GM18498 (cell line): ENCODE measurements around the gene NMU.
"Not testable (repeated sequence)": the region's sequence is repeated elsewhere in the genome, so short reads cannot be mapped to it uniquely, and the experiment has no call there.

Experiments used
- ATAC-seq: cut with Tn5 transposase; IDR thresholded peaks from one replicate; pipeline ENCODE4 v1.9.1; 2021; ENCODE audit warnings: mild to moderate bottlenecking, moderate library complexity; ENCODE audit not compliant: unreplicated experiment

NMU gene

DNA sequence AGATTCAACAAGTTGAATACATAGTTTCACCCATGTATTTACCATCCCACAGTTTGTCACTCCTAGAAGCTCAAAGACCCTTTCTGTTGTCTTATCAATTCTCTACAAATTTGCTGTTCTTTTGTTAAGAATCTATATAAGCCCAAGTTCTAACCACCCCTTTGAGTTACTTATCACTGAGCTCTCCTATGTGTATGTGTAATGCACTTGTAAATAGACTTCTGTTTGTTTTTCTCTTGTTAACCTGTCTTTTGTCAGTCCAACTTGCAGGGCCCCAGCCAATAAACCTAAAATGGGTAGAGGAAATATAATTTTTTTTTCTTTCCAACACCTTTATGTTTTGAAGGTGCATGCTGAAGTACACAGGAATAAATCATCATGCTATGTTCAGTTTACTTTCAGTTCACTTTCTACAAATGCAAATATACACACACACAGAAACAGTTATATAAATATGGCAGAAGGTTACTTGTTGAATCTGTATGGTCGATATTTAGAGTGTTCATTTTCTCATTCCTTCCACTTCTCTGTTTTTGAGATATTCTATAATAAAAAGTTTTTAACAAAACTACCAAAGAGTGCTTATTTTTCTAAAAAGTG is 67.1 kb downstream of the NMU start:
- peak; percentile 82 for ATAC-seq

GRCh38 chr4:55561889-55562288 is 74.2 kb downstream of the NMU start:
- ATAC-seq = peak; percentile 100

DNA sequence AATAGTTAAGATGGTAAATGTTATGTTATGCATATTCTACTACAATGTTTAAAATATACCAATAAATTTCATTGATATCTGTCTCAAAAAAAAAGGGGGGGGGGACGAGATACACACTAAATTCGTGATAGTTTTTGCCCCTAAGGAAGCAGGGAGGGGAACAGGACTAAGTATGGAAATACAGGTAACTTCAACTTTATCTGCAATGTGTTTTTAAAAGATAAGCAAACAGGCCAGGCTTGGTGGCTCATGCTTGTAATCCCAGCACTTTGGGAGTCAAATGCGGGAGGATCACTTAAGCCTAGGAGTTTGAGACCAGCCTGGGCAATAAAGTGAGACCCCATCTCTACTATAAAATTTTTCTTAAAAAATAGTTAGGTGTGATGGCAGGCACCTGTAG is 76.0 kb downstream of the NMU start:
- no peak for ATAC-seq

GRCh38 chr4:55554453-55555030 is 81.6 kb downstream of the NMU start:
- ATAC-seq = no peak

- ATAC-seq = no peak
Measured at GRCh38 chr4:55553441-55554201, 82.5 kb downstream of the NMU start.

DNA sequence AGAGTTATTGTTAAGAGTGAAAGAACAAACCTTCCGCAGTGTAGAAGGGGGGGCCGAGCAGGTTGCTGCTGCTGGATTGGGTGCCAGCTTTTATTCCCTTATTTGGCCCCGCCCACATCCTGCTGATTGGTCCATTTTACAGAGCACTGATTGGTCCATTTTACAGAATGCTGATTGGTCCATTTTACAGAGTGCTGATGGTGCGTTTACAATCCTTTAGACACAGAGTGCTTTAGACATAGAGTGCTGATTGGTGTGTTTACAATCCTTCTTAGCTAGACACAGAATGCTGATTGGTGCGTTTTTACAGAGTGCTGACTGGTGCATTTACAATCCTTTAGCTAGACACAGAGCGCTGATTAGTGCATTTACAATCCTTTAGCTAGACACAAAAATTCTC is 84.1 kb downstream of the NMU start:
- not testable (repeated sequence) for ATAC-seq

DNA sequence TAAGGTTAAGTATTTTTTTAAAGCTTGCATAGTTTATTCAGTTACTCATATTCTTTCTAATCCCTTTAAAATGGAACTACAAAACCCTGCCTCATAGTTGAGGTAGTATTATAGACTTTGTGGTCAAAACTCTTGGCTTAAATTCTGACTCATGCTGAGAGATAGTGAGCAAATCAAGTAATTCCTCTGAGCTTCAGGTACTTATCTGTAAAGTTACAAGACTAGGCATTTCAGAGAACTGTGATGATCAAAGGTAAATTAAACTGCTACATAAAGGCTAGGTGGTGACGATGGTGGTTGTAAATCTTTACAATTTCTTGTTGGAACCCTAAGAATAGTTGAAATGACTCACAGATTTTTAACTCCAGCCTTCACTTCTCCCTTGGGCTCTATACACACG is 86.2 kb downstream of the NMU start:
- ATAC-seq = no peak

DNA sequence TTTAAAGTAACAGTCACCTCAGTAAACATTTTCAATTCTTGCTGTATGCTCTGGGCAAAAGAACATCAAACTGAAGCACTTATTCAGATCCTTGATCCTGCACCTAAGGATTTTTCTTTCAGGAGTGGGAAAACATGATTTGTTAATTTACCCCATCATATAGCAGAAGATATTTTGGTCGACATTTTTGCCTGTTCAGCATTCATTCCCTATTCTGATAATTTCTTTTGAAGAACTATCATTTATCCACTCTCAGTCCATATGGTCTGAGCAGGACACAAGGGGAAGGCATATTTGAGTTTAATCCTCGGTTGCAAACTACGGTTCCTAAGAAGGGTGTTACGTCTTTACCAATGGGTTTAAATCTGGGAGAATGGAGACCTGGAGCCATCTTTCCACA is 88.2 kb downstream of the NMU start:
- ATAC-seq = no peak

GRCh38 chr4:55547466-55547770 is 88.7 kb downstream of the NMU start:
- ATAC-seq = no peak

GRCh38 chr4:55546756-55547465 is 89.2 kb downstream of the NMU start, which contains the start of gene CLOCK:
Gene CLOCK (minus strand): TSS chr4:55546909. CDS start chr4:55482785, 64,124 bp downstream.
- peak; percentile 79 for ATAC-seq

DNA sequence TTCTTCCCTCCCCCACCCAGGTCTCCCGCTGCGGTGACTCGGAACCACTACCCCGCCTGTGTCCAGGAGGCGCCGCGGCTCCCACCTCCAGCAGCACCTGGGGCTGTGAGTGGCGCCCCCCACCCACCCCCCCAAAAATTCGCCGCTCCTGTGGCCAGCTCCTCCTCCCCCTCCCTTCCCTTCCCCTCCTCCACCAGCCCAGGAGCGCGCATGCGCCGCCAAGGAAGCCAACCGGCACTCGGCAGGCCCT is 89.7 kb downstream of the NMU start:
- peak; percentile 55 for ATAC-seq

- peak; percentile 51 for ATAC-seq
Measured at GRCh38 chr4:55545641-55546505, 90.2 kb downstream of the NMU start.
